DOHH2 (cell line): Measurements from ENCODE around the gene TTC29.

Experiments
- H3F3A ChIP-seq: fragments of 200-600 bp; sonication (generic), shearing (Covaris generic); 2 replicates; pipeline ENCODE4 v1.6.0; 2016; ENCODE audit warnings: antibody characterized with exemption, mild to moderate bottlenecking; ENCODE audit not compliant: control insufficient read depth, insufficient read depth
- H3K27ac ChIP-seq: fragments of 200-600 bp; sonication (generic); 2 replicates; pipeline ENCODE4 v1.5.1; 2014; ENCODE audit warnings: low read depth, mild to moderate bottlenecking, low read length, moderate library complexity
- H3K27me3 ChIP-seq: fragments of 200-600 bp; sonication (generic); 2 replicates; pipeline ENCODE4 v1.6.1; 2014; ENCODE audit warnings: mild to moderate bottlenecking, low read length, mixed read lengths; ENCODE audit not compliant: control insufficient read depth
- H3K36me3 ChIP-seq: fragments of 200-600 bp; sonication (generic); 2 replicates; pipeline ENCODE4 v1.6.1; 2014; ENCODE audit warnings: mild to moderate bottlenecking, low read length, moderate library complexity, mixed read lengths; ENCODE audit not compliant: control insufficient read depth
- H3K4me1 ChIP-seq: fragments of 200-600 bp; sonication (generic); 2 replicates; pipeline ENCODE4 v1.6.1; 2014; ENCODE audit warnings: mild to moderate bottlenecking, low read length, mixed read lengths; ENCODE audit not compliant: control insufficient read depth
- H3K4me2 ChIP-seq: fragments of 200-600 bp; sonication (generic); 2 replicates; pipeline ENCODE4 v1.6.0; 2014; ENCODE audit warnings: mild to moderate bottlenecking, low read length, moderate library complexity
- H3K4me3 ChIP-seq: fragments of 200-600 bp; sonication (generic); 2 replicates; pipeline ENCODE4 v1.5.1; 2014; ENCODE audit warnings: mild to moderate bottlenecking, low read length, mixed read lengths
- H3K79me2 ChIP-seq: fragments of 200-600 bp; sonication (generic); 2 replicates; pipeline ENCODE4 v1.6.1; 2014; ENCODE audit warnings: mild to moderate bottlenecking, low read length, mixed read lengths; ENCODE audit not compliant: control insufficient read depth
- H3K9me2 ChIP-seq: fragments of 200-600 bp; sonication (generic); replicated peaks from 2 replicates; pipeline ENCODE4 v1.6.1; 2014; ENCODE audit warnings: mild to moderate bottlenecking, low read length, mixed read lengths; ENCODE audit not compliant: control insufficient read depth
- H3K9me3 ChIP-seq: fragments of 200-600 bp; sonication (generic); 2 replicates; pipeline ENCODE4 v1.6.1; 2014; ENCODE audit warnings: antibody characterized with exemption, low read length, mixed read lengths; ENCODE audit not compliant: control insufficient read depth, insufficient read depth
- H4K20me1 ChIP-seq: fragments of 200-600 bp; sonication (generic); 2 replicates; pipeline ENCODE4 v1.6.0; 2014; ENCODE audit warnings: low read depth, mild to moderate bottlenecking, antibody characterized with exemption, low read length, moderate library complexity; ENCODE audit not compliant: control insufficient read depth, insufficient read depth
- EZH2phosphoT487 ChIP-seq: fragments of 200-600 bp; sonication (generic); IDR thresholded peaks from 2 replicates; pipeline ENCODE4 v1.6.1; 2017; ENCODE audit warnings: borderline replicate concordance, mild to moderate bottlenecking, antibody characterized with exemption, low read length, moderate library complexity, mixed read lengths
- TF ChIP-seq, protein P1 (sequence below): fragments of 200-600 bp; sonication (generic); IDR thresholded peaks from one replicate; pipeline ENCODE4 v1.5.1; 2014; ENCODE audit warnings: antibody characterized with exemption, mild to moderate bottlenecking, low read depth, low read length; ENCODE audit not compliant: poor library complexity, severe bottlenecking

Gene TTC29

DNA sequence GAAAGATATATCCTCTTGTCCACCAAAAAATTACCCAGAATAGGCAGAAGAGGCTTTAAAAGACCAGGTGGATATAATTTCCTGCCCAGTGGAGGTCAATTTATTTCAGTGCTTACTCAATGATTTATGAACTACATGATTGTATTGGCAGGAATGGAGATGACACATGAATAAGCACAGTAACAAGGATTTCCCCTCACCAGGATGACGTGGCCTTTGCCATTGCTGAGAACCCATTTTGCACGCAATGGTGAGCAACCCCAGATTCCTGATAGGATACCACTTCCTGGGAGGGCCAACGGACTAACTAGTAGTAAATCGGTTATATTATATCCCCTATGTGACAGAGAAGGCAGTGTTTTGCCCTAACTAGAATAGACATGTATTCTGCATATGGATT is 11.6 kb upstream of the TTC29 start:
- H3K4me2 ChIP-seq = no peak overlapping the region
- no peaks in the 10 kb centered on the region for H3K79me2 ChIP-seq
- no peak overlapping the region for H3K27ac ChIP-seq

DNA sequence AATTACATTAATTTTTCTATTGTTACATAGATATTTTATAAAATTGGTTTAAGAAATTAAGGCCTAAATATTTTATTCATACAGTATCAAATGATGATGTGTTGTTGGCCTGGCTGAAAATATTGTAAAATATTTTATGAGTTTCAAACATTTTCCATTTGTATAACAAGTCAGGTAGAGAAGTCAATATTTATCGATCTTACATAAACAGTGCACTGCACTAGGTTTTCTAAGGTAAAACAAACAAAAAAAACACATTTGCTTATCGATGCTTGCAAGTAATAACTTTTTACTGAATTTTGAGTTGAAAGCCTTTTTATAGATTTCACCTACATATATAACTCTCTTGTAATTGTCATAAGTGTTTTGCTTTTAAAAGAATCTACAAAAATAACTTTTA is 7.2 kb upstream of the TTC29 start:
- Histone ChIP-seq H3K4me2 (no peak overlapping the region), H3K9me3 (no peaks in the 10 kb centered on the region), H3K9me2 (no peaks in the 10 kb centered on the region), H4K20me1 (no peaks in the 10 kb centered on the region), H3K36me3 (no peaks in the 10 kb centered on the region), H3K4me3 (no peak overlapping the region), H3K27ac (no peak overlapping the region), H3K4me1 (no peaks in the 10 kb centered on the region), H3K27me3 (peaks cover 2% of the 10 kb centered on the region; the same call in 1 of the 2 replicates), H3K79me2 (no peaks in the 10 kb centered on the region), H3F3A (no peaks in the 10 kb centered on the region)
- TF ChIP-seq EZH2phosphoT487 = no peak
- TF ChIP-seq, protein P1, sequence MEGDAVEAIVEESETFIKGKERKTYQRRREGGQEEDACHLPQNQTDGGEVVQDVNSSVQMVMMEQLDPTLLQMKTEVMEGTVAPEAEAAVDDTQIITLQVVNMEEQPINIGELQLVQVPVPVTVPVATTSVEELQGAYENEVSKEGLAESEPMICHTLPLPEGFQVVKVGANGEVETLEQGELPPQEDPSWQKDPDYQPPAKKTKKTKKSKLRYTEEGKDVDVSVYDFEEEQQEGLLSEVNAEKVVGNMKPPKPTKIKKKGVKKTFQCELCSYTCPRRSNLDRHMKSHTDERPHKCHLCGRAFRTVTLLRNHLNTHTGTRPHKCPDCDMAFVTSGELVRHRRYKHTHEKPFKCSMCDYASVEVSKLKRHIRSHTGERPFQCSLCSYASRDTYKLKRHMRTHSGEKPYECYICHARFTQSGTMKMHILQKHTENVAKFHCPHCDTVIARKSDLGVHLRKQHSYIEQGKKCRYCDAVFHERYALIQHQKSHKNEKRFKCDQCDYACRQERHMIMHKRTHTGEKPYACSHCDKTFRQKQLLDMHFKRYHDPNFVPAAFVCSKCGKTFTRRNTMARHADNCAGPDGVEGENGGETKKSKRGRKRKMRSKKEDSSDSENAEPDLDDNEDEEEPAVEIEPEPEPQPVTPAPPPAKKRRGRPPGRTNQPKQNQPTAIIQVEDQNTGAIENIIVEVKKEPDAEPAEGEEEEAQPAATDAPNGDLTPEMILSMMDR = no peak

More for the DNA sequence above, 11.6 kb upstream of the TTC29 start:
- Histone ChIP-seq H4K20me1 (no peaks in the 10 kb centered on the region), H3K36me3 (no peaks in the 10 kb centered on the region), H3K4me3 (no peak overlapping the region), H3K4me1 (no peaks in the 10 kb centered on the region), H3F3A (no peaks in the 10 kb centered on the region), H3K9me2 (no peaks in the 10 kb centered on the region; the same call in 1 of the 2 replicates), H3K9me3 (no peaks in the 10 kb centered on the region), H3K27me3 (no peaks in the 10 kb centered on the region)
- TF ChIP-seq EZH2phosphoT487 = no peak
- TF ChIP-seq, protein P1 = no peak

DNA sequence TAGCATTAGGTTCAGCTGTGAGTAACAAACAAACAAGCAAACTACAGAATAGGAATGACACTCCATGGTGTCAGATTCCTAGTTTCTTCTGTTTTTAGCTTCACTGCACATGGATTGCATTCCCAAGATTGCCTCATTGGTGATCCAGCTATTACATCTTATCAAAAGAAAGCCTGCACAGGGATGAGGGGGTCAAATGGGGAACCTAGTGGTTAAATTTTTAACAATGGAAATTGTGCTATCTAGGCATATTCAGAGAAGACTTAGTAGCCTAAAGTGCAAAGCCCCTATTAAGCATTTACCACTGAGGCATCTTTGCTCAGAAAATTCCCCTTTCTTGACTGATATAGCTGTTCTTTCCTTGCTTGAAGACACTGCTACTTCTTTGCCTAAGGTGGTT is 3.9 kb upstream of the TTC29 start:
- TF ChIP-seq, protein P1 = no peak
- no peak for TF ChIP-seq EZH2phosphoT487
- Histone ChIP-seq H3K9me2 (no peaks in the 10 kb centered on the region), H3K36me3 (no peaks in the 10 kb centered on the region), H4K20me1 (no peaks in the 10 kb centered on the region), H3K4me3 (no peak overlapping the region), H3F3A (no peaks in the 10 kb centered on the region), H3K27me3 (peaks cover 19% of the 10 kb centered on the region), H3K4me1 (peaks cover 8% of the 10 kb centered on the region), H3K4me2 (no peak overlapping the region), H3K9me3 (no peaks in the 10 kb centered on the region), H3K79me2 (no peaks in the 10 kb centered on the region), H3K27ac (no peak overlapping the region)
